ENCODE data around the gene JPH2. TPM values are rescaled to one million over a fixed set of nuclear protein-coding genes. Genes with fewer than 3 reads are reported as not detected.
"Not testable (repeated sequence)": the region's sequence is repeated elsewhere in the genome, so short reads cannot be mapped to it uniquely, and the experiment has no call there.

Gene JPH2
- total and polyA plus RNA-seq, 2 donors from 2014 or later = 2.5 to 11.4 TPM

DNA sequence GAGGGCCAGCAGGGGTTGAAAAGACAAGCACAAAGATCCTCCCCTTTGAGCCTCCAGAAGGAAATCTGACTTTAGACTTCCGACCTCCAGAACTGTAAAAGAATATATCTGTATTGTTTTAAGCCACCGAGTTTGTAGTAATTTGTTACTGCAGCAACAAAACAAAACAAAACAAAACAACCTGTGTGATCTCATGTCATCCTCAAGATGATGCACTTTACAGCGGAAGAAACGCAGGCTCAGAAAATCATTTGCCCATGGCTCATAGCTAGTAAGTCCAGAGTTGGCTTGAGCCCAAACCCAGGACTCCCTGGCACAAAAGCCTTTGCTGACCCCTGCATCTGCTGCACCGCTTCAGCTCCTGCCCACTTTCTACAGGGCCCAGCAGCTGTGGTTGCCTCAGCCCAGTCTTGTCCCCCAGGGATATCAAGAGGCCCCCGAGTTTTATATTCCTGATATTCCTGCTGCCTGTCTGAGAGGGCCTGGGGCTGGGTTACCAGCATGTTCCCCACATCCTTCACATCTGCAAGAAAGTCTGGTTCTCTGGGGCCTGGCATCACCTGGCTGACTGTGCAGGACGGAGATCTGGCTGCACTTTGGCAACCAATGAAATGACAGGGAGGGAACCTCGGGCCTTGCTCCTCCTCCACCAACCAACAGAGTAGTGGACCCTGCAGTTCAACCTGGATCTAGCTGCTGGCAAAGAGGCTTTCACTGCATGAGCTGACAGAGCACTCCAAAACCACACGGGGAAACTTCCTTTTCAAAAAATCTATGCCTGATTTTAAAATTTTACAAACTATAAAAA lies 56.9 kb downstream of the JPH2 start:
- Histone ChIP-seq H3K9ac (ENCODE audit: low read length in 3 of 3) (no peak overlapping the region), H3K27me3 (ENCODE audit: control insufficient read depth, insufficient read depth, low read length) (no peaks in the 10 kb centered on the region), H3K4me1 (ENCODE audit: control insufficient read depth in 2 of 3, insufficient read depth in 2 of 3, low read depth in 1 of 3, low read length in 3 of 3) (no peaks in the 10 kb centered on the region), H3K36me3 (ENCODE audit: control insufficient read depth in 2 of 3, insufficient read depth in 3 of 3, low read length in 3 of 3) (no peaks in the 10 kb centered on the region), H3K27ac (ENCODE audit: low read depth in 2 of 2, low read length in 2 of 2) (no peak overlapping the region), H3K4me3 (ENCODE audit: low read length in 3 of 3) (no peak overlapping the region), H3K9me3 (ENCODE audit: control insufficient read depth in 2 of 3, insufficient read depth in 1 of 3, low read length in 3 of 3) (no peaks in the 10 kb centered on the region)
- TF ChIP-seq, protein P1, sequence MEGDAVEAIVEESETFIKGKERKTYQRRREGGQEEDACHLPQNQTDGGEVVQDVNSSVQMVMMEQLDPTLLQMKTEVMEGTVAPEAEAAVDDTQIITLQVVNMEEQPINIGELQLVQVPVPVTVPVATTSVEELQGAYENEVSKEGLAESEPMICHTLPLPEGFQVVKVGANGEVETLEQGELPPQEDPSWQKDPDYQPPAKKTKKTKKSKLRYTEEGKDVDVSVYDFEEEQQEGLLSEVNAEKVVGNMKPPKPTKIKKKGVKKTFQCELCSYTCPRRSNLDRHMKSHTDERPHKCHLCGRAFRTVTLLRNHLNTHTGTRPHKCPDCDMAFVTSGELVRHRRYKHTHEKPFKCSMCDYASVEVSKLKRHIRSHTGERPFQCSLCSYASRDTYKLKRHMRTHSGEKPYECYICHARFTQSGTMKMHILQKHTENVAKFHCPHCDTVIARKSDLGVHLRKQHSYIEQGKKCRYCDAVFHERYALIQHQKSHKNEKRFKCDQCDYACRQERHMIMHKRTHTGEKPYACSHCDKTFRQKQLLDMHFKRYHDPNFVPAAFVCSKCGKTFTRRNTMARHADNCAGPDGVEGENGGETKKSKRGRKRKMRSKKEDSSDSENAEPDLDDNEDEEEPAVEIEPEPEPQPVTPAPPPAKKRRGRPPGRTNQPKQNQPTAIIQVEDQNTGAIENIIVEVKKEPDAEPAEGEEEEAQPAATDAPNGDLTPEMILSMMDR (IDR thresholded peaks at IDR 0.05; ENCODE audit: borderline replicate concordance, extremely low read depth, insufficient read depth) = no peak
- FAIRE-seq (no peak), DNase-seq (no peak)
- intact Hi-C loops (cut with DNase I) = no loop called here

DNA sequence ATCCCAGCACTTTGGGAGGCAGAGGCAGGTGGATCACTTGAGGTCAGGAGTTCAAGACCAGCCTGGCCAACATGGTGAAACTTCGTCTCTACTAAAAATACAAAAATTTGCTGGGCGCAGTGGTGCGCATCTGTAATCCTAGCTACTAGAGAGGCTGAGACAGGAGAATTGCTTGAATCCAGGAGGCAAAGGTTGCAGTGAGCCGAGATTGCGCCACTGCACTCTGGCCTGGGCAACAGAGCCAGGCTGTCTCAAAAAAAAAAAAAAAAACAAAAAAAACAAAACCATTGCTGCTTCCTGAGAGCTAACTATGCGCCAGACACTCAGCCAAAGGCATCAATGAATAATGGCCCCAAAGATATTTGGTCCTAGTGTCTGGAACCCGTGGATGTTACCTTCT lies 57.7 kb downstream of the JPH2 start:
- H3K4me3 ChIP-seq (ENCODE audit: low read length in 3 of 3); intact Hi-C loops (cut with DNase I); H3K4me1 ChIP-seq (ENCODE audit: control insufficient read depth in 2 of 3, insufficient read depth in 2 of 3, low read depth in 1 of 3, low read length in 3 of 3); H3K9ac ChIP-seq (ENCODE audit: low read length in 3 of 3); H3K27me3 ChIP-seq (ENCODE audit: control insufficient read depth, insufficient read depth, low read length); H3K36me3 ChIP-seq (ENCODE audit: control insufficient read depth in 2 of 3, insufficient read depth in 3 of 3, low read length in 3 of 3); H3K27ac ChIP-seq (ENCODE audit: low read depth in 2 of 2, low read length in 2 of 2); FAIRE-seq; H3K9me3 ChIP-seq (ENCODE audit: control insufficient read depth in 2 of 3, insufficient read depth in 1 of 3, low read length in 3 of 3); DNase-seq: not testable (repeated sequence)

DNA sequence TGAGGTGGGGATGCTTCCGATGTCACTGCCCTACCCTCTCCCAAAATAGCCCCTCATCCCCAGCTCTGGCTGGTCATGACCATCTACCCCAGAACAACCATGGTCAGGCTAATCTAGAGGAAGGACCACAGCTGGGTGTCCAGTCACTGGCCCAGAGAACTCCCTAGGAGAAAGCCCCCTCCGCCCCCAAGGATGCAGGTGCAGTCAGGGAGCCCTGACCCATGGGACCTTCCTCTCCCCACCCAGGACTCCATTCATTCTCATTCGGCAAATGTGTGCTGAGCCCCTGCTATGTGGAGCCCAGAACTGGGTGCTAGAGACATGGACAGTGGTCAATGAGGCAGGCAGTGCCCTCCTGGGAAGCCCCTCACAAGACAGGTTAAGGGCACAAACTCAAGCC lies 60.5 kb downstream of the JPH2 start:
- Histone ChIP-seq H3K9me3 (ENCODE audit: control insufficient read depth in 2 of 3, insufficient read depth in 1 of 3, low read length in 3 of 3) (no peaks in the 10 kb centered on the region), H3K27ac (ENCODE audit: low read depth in 2 of 2, low read length in 2 of 2) (no peak overlapping the region), H3K9ac (ENCODE audit: low read length in 3 of 3) (no peak overlapping the region), H3K36me3 (ENCODE audit: control insufficient read depth in 2 of 3, insufficient read depth in 3 of 3, low read length in 3 of 3) (no peaks in the 10 kb centered on the region), H3K4me3 (ENCODE audit: low read length in 3 of 3) (no peak overlapping the region), H3K27me3 (ENCODE audit: control insufficient read depth, insufficient read depth, low read length) (no peaks in the 10 kb centered on the region), H3K4me1 (ENCODE audit: control insufficient read depth in 2 of 3, insufficient read depth in 2 of 3, low read depth in 1 of 3, low read length in 3 of 3) (no peaks in the 10 kb centered on the region)
- TF ChIP-seq, protein P1 (IDR thresholded peaks at IDR 0.05; ENCODE audit: borderline replicate concordance, extremely low read depth, insufficient read depth) = no peak
- intact Hi-C loops (cut with DNase I) = no loop called here
- DNase-seq (no peak), FAIRE-seq (no peak)

DNA sequence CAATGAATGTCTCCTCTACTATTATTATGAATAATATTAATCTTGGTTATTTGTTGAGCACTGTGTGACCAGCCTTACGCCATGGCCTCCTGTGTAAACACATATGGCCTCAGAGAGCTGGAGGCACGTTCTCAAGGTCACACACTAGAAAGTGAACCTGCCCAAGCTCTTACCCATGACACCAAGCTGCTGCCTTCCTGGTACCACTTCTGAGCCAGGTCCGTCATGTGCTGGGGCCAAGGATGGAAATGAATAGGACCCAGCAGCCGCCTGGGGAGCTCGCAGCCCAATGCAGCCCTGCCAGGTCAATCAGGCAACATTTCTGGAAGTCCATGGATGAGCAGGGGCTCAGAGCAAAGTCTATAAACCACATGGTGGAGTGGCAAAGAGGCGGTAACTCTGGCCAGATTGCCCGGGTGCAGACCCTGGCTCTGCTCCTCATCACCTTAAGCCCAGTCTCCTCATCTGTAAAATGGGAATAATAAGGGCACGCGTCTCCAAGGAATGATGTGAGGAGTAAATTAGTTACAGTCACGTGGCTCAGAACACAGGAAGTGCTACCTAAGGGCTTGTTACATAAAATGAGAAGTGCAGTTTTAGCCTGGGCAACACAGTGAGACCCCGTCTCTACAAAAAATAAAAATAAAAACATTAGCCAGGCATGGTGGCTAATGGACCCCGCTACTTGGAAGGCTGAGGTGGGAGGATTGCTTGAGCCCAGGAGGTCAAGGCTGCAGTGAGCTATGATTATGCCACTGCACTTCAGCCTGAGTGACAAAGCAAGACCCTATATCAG lies 61.5 kb downstream of the JPH2 start:
- no peak overlapping the region for H3K27ac ChIP-seq (ENCODE audit: low read depth in 2 of 2, low read length in 2 of 2)
- no peaks in the 10 kb centered on the region for H3K27me3 ChIP-seq (ENCODE audit: control insufficient read depth, insufficient read depth, low read length)
- DNase-seq = no peak
- TF ChIP-seq, protein P1 (IDR thresholded peaks at IDR 0.05; ENCODE audit: borderline replicate concordance, extremely low read depth, insufficient read depth) = no peak
- no peak overlapping the region for H3K4me3 ChIP-seq (ENCODE audit: low read length in 3 of 3)
- H3K9ac ChIP-seq (ENCODE audit: low read length in 3 of 3) = no peak overlapping the region
- intact Hi-C loops (cut with DNase I) = no loop called here
- H3K36me3 ChIP-seq (ENCODE audit: control insufficient read depth in 2 of 3, insufficient read depth in 3 of 3, low read length in 3 of 3) = no peaks in the 10 kb centered on the region
- FAIRE-seq = no peak
- H3K4me1 ChIP-seq (ENCODE audit: control insufficient read depth in 2 of 3, insufficient read depth in 2 of 3, low read depth in 1 of 3, low read length in 3 of 3) = no peaks in the 10 kb centered on the region
- H3K9me3 ChIP-seq (ENCODE audit: control insufficient read depth in 2 of 3, insufficient read depth in 1 of 3, low read length in 3 of 3) = no peaks in the 10 kb centered on the region

Measured in kidney (tissue), 14 donors.